HG02884 (cell line): ENCODE measurements around the gene CATSPERZ.

ENCODE experiments used
- ATAC-seq: cut with Tn5 transposase; IDR thresholded peaks from one replicate; pipeline ENCODE4 v1.9.1; 2021; ENCODE audit warnings: mild to moderate bottlenecking, moderate library complexity; ENCODE audit not compliant: unreplicated experiment

Gene CATSPERZ

DNA sequence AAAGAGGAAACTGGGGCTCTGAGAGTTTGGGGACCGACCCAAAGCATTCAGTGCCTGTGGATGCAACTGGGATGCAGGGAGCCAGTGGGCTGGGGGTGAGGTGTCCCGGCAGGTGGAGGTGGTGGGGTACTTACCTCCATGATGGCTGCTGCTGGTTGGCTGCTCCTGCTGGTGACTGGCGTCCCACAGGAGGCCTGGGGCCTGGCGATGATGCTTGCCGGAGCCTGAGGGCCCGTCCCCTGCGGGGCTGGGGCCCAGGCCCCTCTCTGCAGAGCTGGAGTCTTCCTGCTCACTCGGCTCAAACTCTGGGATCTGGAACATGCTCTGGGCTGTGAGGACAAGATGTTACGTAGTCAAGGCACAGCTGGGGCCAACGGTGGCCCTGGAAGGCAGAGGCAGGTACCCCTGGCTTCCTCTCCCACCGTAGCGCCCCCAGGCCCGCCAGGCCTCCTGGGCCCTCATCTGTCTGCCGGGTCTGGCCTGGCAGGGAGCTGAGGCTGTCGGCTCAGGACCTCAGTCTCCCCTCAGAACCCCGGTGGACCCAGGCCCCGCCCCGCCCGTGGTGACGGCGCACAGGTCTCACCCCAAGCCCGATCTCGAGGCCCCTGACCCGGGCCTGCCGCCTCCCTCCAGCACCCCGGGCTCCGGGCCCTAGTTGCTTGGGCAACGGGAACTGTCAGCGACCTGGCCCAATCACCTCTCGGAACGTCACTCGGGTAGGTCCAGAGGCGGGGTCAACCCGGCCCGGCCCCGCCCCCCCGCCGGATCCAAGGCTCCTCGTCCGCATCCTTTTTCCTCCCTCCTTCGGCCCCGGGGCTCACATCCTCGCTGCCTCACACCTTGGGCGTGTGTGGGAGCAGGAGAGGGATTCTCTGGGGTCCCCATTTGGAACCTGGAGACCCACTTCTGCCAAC lies 15.9 kb upstream of the CATSPERZ start, which contains the start of gene BAD:
Gene BAD, minus strand, starts transcription at position 618 of the 914 bp plus-strand sequence. Its CDS starts 297 bp downstream, at position 321.
- peak; percentile 72 for ATAC-seq

DNA sequence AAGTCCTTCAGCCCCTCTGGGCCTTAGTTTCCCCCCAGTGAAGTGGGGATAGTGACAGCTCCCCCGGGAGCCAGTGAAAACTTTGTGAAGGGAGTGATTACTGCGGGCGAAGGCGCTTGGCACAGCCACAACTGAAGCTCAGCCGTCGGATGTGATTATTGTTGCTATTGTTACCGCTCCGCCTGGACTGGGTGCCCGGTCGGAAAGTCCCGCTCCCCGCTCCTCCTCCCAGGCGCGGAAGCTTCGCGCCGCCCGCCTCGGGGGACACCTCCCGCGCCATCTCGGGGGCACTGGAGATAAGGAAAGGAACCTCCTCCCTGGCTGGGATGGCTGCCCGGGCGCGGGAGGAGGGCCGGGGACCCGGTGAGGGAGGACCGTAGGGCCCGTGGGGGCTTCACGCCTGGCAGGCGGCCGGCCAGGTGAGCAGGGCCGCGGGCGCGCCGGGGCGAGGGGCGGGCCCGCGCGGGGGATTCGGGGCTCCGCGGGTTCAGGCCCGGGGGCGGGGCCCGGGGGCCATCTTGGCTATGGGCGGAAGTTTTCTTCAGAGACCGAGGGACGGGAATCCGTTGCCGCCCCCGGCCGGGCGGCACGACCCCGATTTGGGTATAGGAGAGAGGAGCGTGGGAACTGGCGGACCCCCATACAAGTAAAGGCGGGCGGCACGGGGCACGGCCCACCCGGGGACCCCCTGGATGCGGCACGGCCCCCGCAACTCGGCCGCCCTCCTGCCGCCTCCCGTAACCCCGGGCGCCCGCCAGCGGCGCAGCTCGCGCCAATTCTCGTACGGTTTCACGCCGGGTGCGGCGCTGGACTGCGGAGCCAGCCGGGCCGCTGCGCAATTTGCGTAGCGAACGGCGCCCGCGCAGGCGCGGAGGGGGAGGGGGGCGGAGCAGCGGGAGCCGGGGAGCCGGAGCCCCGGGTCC lies 14.9 kb upstream of the CATSPERZ start, which contains the start of gene GPR137:
Gene GPR137, plus strand, starts transcription at position 887 of the 923 bp plus-strand sequence. CDS start 677 bp downstream, outside the sequence.
- ATAC-seq = peak; percentile 49

DNA sequence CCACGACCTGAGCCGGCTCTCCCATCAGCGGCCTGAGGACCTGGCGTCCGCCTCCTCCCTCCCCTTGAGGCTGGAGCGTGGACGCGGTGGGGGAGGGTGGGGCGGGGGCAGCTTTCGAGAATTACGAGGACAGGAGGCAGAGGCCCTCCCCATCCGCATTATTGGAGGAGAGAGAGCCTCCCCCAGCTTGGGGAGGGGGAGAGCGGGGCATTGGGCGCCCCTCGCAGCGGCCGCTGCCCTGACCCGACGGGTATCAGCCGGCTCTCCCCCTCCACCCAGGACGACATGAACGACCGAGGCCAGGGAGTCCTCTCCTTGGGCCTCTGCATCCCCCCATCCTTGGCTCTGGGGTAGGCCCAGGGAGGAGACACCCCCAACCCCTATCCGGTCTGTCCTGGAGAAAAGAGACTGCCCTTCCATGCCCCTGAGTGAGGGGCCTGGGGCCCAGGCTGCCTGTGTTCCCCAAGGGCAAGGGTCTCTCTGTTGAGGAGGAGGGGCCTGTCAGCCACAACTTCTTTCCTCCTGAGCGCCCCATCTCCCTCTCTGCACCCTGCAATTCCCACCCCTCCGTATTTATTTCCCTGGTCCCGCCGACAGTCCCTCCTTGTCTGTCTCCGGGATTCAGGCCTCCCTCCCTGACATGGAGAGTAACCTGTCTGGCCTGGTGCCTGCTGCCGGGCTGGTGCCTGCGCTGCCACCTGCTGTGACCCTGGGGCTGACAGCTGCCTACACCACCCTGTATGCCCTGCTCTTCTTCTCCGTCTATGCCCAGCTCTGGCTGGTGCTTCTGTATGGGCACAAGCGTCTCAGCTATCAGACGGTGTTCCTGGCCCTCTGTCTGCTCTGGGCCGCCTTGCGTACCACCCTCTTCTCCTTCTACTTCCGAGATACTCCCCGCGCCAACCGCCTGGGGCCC lies 14.0 kb upstream of the CATSPERZ start:
- no peak for ATAC-seq

DNA sequence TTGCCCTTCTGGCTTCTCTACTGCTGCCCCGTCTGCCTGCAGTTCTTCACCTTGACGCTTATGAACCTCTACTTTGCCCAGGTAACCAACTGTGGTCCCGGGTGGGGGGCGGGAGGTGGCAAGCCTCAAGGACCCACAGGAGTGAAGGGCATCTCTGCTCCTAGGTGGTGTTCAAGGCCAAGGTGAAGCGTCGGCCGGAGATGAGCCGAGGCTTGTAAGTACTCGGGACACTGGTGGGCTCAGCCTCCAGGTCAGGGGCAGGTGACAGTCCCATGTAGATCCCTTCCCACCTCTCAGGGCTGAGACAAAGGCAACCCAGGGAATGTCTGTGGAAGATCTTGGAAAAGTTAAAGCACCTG lies 13.4 kb upstream of the CATSPERZ start:
- ATAC-seq = no peak

DNA sequence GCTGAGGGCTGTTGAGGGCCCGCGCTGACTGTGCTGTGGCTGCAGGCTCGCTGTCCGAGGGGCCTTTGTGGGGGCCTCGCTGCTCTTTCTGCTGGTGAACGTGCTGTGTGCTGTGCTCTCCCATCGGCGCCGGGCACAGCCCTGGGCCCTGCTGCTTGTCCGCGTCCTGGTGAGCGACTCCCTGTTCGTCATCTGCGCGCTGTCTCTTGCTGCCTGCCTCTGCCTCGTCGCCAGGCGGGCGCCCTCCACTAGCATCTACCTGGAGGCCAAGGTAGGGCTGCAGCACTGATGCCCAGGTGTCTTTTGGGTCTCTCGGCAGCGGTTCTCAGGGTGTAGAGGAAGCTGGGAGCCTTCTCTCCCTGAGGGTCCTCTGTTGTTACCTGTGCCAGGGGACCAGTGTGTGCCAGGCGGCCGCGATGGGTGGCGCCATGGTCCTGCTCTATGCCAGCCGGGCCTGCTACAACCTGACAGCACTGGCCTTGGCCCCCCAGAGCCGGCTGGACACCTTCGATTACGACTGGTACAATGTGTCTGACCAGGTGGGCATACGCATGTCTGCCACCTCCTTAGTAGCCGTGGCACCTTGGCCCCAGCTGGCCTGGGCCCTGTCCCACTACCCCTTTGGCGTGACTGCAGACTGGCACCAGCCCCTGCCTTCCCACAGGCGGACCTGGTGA lies 12.3 kb upstream of the CATSPERZ start:
- ATAC-seq = no peak

DNA sequence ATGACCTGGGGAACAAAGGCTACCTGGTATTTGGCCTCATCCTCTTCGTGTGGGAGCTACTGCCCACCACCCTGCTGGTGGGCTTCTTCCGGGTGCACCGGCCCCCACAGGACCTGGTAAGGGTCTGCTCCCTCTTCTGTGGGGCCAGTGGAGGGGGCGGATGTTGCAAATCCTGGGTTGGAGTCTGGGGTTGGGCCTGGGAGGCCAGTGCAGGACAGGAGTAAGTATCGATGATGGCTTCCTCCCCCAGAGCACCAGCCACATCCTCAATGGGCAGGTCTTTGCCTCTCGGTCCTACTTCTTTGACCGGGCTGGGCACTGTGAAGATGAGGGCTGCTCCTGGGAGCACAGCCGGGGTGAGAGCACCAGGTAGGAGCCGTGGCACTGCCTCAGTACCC lies 11.8 kb upstream of the CATSPERZ start:
- ATAC-seq = no peak

DNA sequence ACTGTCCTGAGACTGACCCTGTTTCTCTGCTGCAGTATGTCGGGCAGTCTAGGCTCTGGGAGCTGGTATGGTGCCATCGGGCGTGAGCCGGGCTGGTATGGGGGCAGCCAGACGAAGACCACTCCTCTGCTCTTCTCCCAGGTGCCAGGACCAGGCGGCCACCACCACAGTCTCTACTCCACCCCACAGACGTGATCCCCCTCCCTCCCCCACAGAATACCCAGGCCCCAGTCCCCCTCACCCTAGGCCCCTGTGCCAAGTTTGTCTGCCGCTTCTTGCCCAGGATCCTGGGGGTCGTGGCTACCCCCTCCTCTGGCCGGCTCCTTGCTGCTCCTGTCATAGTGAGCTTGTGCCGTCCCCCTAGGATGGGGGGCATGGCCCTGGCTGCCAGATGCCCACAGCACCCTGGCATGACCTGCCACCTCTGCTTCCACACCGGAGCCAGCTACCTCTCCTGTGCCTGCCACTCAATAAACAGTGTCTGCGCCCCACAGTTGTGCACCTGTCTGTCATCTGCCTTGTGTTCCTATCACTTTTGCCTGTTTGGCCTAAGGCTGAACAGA lies 11.1 kb upstream of the CATSPERZ start:
- ATAC-seq = no peak

DNA sequence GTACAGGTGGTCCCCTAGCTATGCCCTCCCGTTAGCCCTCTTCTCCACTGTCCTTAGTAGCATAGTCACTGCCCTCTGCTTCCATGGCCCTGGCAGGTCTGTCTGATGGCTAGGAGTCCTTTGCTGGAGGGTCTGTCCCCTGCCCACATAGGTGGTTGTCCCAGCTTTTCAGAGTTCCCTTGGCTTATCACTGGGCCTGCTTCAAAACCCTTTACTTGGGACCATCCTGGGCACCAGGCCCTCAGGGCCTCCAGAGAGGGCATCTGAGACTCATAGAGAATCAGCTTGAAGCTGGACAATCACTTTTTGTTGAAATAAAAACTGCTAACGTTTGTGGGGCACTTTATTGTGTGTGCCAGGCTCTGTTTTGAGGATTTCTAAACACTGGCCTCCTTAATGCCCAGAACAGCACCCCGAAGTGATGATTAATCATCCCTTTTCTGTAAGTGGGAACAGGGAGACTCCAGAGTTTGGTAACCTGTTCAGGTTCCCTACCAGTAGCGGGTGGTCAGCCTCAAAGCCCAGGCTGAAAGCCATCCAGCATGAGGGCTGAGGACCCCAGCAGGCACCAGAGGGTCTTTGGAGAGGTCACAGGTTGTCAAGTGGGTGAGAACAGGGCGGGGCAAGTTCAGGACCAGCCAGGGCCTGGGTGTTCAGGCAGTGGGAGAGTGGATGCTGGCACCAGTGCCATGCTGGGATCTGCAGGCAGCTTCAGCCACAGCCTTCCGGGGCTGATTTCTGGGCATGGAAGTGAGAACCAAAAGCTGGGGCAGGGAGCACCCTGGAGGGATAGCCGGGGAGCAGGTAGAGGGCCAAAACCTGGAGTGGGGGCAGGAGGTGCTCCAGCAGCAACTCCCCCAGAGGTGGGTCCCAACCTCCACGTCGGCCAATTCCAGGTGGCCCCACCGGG lies 9.6 kb upstream of the CATSPERZ start:
- ATAC-seq = no peak

DNA sequence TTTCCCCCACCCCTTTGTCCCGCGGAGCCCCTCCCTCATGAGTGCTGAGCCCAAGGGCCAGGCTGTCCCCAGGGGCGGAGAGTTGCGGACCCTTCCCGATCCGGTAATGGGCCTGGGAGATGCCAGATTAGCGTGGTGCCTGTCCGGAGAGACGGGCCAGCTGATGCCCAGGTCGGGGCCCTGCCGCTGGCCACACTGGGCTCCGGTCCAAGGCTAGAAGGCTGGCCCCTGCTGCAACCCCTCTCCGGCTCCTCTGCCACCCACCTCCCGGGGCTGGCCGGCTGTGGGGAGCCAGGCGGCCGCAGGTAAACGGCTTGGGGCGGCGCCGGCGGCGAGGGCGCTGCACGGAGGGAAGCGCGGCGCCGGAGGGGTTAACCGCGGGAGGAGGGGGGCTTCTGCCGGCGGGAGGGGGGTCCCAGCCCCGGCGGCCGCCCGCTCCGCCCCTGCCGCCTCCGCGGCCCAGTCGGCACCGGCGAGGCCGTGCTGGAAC lies 8.9 kb upstream of the CATSPERZ start, which contains the start of gene KCNK4:
Gene KCNK4, plus strand, starts transcription at position 41 of the 490 bp plus-strand sequence. CDS start 1,717 bp downstream, outside the sequence.
- no peak for ATAC-seq

DNA sequence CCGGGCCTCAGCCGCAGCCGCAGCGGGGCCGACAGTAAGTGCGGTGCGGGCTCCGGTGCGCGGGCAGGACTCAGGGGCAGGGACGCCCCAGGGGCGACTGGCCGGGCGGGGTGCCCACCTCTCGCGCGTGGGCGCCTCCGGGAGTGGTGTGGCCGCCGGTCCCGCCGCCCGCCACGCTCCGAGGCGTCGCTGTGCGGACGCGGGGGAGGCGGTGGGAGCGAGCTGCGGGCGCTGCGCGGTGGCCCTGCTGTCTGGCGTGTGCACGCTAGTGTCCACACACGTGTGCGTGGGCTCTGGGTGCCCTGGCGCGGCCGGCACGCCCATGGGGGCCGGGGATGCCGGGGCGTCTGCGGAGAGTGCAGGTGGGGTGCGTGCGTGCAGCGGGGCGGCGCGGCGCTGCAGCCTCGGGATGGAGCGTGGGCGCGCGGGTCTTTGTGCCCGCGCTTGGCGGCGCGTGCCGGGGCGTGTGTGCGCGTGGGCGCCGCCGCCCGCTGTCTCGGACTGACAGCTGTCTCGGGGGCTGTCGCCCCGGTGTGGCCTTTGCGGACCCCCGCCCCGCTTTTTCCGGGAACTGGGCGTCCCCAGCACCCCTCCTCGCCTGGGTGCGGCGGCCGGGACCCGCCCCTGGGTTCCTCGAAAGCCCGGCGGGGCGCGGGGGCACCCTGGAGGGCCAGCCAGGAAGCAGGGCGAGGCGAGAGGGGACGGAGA lies 8.3 kb upstream of the CATSPERZ start:
- no peak for ATAC-seq

DNA sequence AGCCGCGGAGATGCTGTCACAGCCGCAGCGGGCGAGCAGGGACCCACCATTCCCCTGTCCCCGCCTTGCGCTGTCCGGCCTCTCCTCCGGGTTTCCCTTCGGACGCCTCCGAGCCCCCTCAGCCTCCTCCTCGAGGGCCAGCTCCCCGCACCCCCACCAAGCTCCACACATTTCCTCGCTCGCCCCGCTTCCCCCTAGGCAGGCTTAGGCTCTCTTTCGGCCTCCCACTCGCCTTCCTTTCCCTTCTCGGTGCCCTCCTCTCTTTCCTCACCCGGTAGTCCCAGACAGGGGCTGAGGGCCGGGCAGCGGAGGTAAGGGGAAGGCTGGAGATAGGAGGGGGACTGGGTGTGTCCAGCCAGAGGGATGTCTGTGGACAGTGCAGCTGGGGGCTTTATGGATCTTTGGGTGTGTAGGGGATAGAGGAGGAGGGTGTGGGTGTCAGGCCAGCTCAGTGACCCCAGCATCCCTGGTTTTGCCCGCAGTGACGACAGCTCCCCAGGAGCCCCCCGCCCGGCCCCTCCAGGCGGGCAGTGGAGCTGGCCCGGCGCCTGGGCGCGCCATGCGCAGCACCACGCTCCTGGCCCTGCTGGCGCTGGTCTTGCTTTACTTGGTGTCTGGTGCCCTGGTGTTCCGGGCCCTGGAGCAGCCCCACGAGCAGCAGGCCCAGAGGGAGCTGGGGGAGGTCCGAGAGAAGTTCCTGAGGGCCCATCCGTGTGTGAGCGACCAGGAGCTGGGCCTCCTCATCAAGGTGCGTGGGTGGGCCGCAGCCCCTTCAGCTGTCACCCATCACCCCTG lies 7.5 kb upstream of the CATSPERZ start:
- ATAC-seq = no peak

DNA sequence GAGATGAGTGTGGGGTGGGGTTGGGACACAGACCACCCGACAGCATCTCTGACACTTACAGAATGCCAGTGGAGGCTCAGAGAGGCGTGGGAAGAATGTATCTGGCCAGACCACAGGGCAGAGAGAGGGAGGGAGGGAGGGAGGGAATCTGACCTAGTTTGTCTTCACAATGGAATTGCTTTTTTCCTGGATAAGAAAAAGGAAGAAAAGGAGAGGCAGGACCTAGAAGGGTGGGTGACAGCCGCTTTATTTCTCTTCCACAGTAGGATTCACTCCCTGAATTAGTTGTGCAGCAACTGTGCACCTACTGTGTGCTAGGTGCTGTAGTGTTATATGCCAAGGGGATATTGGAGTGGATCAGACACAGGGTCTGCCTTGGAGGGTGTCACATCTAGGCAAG lies 5.4 kb upstream of the CATSPERZ start:
- no peak for ATAC-seq

DNA sequence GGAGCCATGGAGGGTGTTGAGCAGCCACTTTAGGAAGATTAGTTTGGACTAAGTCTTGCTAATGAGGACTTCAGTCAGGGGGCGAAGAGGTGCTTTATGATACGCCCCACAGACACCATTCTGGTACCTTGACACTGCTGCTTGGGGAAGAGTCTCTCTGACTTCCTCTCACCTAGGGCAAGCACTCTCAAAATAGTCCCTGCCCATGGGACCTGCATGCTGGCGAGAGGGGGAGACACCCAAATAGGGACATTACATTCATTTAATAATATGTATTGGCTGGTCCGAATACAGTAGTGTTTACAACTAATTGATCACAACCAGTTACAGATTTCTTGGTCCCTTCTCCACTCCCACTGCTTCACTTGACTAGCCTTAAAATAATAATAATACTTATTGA lies 4.4 kb upstream of the CATSPERZ start:
- ATAC-seq = no peak

DNA sequence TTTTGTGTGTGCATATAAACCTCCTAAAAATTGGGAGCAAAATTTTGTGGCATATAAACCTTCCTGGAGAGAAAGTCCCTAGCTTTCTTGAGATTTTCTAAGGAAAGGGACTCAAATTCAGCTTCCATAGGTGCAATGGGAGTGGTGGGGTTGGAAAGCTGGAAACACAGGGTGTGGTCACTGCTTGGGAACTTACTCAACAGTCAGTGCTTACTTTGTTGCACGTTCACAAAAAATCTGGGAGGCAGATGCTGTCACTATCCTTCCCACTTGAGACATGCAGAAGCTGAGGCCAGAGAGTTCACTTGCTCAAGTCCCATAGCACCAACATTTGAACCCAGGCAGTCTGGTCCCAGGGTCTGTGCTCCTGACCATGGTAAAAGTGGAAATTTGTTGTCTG lies 3.9 kb upstream of the CATSPERZ start:
- ATAC-seq = no peak

DNA sequence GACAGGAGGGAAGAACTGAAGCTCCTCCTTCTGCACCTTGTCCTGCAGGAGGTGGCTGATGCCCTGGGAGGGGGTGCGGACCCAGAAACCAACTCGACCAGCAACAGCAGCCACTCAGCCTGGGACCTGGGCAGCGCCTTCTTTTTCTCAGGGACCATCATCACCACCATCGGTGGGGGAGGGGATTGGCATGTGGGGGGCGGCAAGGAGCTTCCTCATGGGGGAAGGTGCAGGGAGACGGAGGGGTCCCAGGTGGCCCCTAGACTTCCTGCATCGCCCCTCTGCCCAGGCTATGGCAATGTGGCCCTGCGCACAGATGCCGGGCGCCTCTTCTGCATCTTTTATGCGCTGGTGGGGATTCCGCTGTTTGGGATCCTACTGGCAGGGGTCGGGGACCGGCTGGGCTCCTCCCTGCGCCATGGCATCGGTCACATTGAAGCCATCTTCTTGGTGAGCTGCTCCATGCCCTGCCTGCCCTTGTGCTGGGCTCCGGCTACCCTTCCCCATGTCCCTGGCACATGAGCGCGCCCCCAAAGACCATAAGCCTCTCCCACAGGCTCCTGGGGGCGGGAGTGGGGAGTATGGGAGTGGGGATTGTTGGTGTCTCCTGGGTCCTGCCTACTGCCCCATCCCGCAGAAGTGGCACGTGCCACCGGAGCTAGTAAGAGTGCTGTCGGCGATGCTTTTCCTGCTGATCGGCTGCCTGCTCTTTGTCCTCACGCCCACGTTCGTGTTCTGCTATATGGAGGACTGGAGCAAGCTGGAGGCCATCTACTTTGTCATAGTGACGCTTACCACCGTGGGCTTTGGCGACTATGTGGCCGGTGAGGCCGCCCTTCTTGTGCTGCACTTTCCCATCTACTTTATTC lies 3.1 kb upstream of the CATSPERZ start:
- ATAC-seq = no peak
